ENCODE data around the gene GMNN.

GRCh38 chr6:24761851-24762250, 12.9 kb upstream of the GMNN start:
- TF ChIP-seq, protein P1, sequence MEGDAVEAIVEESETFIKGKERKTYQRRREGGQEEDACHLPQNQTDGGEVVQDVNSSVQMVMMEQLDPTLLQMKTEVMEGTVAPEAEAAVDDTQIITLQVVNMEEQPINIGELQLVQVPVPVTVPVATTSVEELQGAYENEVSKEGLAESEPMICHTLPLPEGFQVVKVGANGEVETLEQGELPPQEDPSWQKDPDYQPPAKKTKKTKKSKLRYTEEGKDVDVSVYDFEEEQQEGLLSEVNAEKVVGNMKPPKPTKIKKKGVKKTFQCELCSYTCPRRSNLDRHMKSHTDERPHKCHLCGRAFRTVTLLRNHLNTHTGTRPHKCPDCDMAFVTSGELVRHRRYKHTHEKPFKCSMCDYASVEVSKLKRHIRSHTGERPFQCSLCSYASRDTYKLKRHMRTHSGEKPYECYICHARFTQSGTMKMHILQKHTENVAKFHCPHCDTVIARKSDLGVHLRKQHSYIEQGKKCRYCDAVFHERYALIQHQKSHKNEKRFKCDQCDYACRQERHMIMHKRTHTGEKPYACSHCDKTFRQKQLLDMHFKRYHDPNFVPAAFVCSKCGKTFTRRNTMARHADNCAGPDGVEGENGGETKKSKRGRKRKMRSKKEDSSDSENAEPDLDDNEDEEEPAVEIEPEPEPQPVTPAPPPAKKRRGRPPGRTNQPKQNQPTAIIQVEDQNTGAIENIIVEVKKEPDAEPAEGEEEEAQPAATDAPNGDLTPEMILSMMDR (IDR thresholded peaks at IDR 0.05; ENCODE audit: low read depth, low read length), result no peak
- TF ChIP-seq EZH2phosphoT487 (IDR thresholded peaks at IDR 0.05; ENCODE audit: low read depth), result no peak

Data from OCI-LY3 (cell line).